ENCODE measurements around the gene PLA2G6.

- TF ChIP-seq CTCF (IDR thresholded peaks at IDR 0.05) (no peak), POLR2AphosphoS5 (IDR thresholded peaks at IDR 0.05) (no peak), POLR2A (IDR thresholded peaks at IDR 0.05) (no peak)
Observed at GRCh38 chr22:38220653-38221386, 39.2 kb upstream of the PLA2G6 start.

Data from upper lobe of left lung (tissue), 4 donors.